DMS 273 treated with DMSO at 0.1 percent for 48 hours (cell line): ENCODE results near the gene B3GALT4.
"Not testable (repeated sequence)": the region's sequence is repeated elsewhere in the genome, so short reads cannot be mapped to it uniquely, and the experiment has no call there.

Experiments
- DNase-seq: peaks from one replicate; lab custom pipeline; 2025; lab: John Stamatoyannopoulos, UW

B3GALT4 gene, protein sequence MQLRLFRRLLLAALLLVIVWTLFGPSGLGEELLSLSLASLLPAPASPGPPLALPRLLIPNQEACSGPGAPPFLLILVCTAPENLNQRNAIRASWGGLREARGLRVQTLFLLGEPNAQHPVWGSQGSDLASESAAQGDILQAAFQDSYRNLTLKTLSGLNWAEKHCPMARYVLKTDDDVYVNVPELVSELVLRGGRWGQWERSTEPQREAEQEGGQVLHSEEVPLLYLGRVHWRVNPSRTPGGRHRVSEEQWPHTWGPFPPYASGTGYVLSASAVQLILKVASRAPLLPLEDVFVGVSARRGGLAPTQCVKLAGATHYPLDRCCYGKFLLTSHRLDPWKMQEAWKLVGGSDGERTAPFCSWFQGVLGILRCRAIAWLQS

DNA sequence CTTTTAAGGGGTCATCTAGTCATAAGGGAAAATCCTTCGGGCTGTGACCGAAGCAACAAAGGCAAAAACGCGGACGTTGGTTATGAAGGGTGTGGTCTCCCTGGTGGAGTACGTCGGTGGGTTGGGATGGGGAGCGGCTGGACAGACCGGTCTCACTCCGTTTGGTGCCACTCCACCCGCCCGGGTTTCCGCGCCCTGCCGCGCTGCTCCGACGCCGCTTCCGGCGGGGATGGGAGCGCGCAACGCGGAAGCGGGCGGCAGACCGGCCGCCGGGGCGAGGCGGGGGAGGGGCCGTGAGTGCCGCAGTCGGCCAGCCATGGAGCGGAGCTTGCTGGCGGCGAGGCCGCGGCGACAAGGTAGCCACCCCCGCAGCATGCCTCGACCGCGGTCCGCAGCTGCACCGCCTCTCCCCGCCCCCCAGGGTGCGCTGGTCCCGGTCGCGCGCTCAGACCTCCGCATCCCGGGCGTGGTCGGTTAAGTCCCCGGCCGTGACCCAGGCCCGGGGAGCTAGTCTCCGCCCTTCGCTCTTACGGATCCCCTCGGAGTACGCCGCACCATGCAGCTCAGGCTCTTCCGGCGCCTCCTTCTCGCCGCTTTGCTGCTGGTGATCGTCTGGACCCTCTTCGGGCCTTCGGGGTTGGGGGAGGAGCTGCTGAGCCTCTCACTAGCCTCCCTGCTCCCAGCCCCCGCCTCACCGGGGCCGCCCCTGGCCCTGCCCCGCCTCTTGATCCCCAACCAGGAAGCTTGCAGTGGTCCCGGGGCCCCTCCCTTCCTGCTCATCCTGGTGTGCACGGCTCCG lies at the start of gene B3GALT4:
Gene B3GALT4, plus strand, starts transcription at position 260 of the 799 bp plus-strand sequence. Its CDS starts 297 bp downstream, at position 557.
- peak; percentile 86 for DNase-seq

- DNase-seq = no peak
Measured at GRCh38 chr6:33235221-33235634, 41.7 kb upstream of the B3GALT4 start.

DNA sequence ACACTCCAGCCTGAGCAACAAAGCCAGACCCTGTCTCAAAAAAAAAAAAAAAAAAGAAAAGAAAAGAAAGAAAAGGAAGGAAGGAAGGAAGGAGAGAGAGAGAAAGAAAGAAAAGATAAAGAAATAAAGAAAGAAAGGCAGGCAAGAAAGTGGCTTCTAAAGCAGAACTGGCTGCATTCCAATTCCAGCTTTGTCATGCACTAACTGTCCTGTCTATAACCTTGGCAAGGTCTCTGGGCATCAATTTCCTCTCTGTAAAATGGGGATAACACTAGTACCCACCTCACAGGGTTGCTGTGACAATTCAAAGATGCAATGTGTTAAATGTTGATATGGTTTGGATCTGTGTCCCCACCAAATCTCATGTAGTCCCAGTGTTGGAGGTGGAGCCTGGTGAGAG lies 40.6 kb upstream of the B3GALT4 start:
- DNase-seq = no peak

GRCh38 chr6:33236852-33237251 lies 40.1 kb upstream of the B3GALT4 start:
- no peak for DNase-seq

DNA sequence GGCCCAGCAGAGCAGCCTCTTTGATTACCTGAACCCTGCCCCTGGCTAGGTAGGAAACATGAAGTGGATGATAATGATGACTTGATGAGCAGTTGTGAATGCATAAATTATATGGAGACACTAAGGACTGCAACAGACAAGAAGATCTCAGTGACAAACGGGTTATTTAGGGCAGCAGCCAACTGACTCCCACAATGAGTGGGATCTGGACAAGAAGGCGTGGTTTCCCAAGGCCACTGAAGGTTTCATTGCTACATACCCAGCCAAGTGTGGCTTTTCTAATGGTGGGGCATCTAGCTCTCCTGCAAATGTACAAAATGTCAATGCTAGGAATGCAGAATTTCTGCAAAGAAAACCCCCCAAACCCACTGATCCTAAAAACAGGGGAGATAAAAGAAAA lies 39.2 kb upstream of the B3GALT4 start:
- no peak for DNase-seq

DNA sequence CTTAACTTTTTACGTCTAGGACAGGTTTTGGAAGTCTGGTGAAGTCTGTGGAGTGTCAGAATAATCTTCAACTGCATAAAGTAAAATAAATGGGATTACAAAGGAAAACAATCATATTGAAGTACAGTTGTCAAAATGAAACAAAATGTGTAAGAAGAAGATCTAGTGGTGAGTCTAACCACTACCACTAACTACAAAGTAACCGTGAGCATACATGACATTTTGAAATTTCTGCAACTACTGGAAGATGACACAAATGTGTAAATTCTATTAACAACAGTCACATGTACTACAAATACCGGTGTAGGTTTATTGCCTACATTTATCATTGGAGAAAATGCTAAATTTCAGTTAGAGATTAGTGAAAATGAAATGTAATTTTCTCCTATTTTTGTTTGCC lies 35.0 kb upstream of the B3GALT4 start:
- no peak for DNase-seq

- no peak for DNase-seq
Measured at GRCh38 chr6:33243476-33243875, 33.4 kb upstream of the B3GALT4 start.

DNA sequence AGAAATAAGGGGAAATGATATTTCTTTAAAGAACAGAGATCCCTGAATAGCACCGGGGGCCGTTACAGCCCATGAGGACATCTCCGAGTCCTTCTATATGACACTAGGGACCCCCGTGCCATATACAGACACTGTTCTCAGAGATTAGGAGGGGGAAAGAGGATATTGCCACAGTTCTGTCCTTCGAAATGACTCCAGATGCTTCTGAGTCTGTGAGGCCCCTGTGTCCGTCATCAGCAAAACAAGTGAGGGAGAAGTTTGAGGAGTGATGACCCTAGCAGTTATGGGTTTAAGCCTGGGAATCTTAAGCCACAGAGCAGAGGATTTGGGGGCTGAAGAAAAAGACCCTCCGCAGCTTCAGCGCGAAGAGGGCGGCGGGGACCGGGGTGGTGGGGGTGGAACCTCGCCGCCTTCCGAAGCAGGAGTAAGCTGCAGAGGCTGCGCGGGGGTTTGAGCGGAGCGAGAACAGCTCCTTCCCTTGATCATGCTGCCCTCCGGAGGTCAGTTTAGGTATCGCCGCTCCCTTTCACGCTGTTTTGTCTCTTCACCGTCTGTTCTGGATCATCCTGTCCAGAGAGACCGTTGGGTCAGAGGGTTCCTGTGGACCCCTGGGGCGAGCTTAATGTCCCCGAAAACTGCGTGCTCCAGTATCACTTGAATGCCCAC lies 28.8 kb upstream of the B3GALT4 start:
- DNase-seq = peak; percentile 72

- peak; percentile 52 for DNase-seq
Measured at GRCh38 chr6:33248643-33248931, 28.3 kb upstream of the B3GALT4 start.

GRCh38 chr6:33248932-33249731 lies 27.8 kb upstream of the B3GALT4 start:
- peak; percentile 99 for DNase-seq

GRCh38 chr6:33249732-33250630 lies 26.9 kb upstream of the B3GALT4 start:
- no peak for DNase-seq

DNA sequence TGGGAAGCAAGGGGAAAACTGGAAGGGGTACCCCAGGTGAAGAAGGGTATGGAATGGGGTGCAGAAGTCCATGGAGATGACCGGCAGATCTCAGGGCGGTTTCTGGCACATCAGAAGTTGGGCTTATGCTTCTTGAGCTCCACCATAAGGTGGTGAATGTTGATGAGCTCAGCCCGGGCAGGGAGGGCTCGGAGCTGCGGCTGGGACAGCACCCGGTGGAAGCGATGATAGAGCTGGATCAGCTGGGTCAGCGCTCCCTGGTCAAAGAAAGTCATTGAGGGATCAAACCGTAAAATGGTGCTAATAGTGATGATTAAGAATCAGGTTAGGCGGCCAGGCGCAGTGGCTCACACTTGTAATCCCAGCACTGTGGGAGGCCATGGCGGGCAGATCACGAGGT lies 26.2 kb upstream of the B3GALT4 start:
- no peak for DNase-seq

DNA sequence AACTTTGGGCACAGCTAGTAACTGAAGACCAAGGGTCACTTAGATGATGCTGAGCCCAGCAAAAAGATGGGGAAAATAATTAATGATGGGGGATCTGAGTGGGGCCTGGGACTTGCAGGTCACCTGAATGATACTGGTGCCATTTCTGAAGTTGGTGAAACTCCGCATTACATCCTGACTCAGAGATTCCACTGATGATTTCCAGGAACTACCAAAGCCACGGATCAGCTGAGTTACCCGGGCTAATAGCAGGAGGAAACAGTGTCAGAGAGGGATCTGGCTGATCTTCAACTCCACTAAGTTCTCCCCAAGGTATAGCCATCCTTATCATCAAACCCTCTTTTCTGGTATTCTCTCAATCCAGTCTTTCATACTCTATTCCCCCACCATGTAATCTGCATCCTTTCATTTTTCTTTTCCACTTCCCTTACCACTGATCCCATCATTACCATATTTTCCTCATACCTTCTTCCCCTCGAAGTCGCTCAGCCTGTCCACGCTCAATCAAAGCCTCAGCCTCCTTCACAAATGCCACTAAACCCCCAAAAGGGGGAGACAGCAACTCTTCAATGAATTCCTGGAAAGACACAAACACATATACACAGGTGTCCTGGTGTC lies 25.4 kb upstream of the B3GALT4 start:
- DNase-seq = no peak

GRCh38 chr6:33252759-33253158 lies 24.2 kb upstream of the B3GALT4 start:
- DNase-seq = no peak

DNA sequence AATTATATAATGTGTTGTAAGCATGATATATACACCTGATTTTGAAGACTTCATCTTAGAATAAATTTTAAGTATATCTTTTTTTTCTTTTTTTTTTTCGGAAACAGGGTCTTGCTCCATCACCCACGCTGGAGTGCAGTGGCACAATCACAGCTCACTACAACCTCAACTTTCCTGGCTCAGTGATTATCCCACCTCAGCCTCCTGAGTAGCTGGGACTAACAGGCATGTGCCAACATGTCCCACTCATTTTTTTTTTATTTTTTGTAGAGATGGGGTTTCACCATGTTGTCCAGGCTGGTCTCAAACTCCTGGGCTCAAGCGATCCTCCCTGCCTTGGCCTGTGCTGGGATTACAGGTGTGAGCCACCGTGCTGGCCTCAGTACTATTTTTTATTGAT lies 22.3 kb upstream of the B3GALT4 start:
- DNase-seq = no peak

DNA sequence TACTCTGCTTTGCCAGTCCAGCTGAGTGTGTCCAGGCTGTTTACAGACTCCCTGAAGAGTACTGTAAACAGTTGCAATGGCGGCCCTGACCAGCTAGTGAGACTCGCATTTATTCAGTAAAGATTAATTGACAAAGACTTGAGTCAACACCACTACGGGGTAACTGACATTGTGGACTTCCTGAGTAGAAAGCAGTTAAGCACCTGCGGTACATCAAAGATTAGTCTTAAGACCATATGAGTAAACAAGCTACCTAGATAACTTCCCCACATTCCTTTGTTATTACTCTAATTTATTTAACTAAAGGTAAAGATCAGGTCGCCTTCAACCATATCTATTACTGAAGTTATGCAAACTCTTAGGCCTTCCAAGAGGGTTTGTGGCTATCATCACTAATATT lies 17.9 kb upstream of the B3GALT4 start:
- no peak for DNase-seq

DNA sequence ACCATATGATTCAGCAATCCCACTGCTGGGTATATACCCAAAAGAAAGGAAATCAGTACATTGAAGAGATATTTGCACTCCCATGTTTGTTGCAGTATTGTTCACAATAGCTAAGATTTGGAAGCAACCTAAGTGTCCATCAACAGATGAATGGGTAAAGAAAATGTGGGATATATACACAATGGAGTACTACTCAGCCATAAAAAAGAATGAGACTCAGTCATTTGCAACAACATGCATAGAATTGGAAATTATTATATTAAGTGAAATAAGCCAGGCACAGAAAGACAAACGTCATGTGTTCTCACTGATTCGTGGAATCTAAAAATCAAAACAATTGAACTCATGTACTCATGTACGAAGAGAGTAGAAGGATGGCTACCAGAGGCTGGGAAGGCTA lies 14.4 kb upstream of the B3GALT4 start:
- not testable (repeated sequence) for DNase-seq

DNA sequence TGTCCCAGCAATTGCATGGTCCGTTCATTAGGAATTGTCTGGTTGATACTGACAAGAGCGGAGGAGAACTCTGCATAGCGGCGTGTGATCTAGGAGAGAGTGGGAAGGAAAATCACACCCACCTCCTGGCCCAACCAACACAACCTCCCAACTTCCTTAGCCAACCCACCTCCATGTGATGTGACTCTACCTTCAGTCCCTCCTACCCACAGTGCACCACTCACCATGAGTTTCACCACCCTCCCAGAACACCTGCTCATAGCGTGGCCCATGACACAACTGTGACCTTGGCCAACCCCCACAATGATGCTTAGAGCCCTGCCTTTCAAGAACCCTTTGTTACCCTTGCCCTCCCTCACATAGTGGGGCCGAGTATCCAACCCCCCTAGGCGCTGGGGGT lies 12.9 kb upstream of the B3GALT4 start:
- no peak for DNase-seq

GRCh38 chr6:33271117-33271467 lies 5.8 kb upstream of the B3GALT4 start:
- no peak for DNase-seq

GRCh38 chr6:33271468-33272274 lies 5.3 kb upstream of the B3GALT4 start, which contains the start of the genes RPS18 and VPS52:
RPS18 (plus strand) TSS chr6:33272075; CDS start chr6:33272120, 45 bp downstream.
VPS52 (minus strand) TSS chr6:33271876; CDS start chr6:33271675, 201 bp downstream.
- DNase-seq = peak; percentile 96
